Gastrocnemius medialis (tissue), 4 donors: ENCODE results near the gene INTS11.

Experiments
- POLR2A ChIP-seq, 2 donors: fragments of 450-650 bp; IDR thresholded peaks; one replicate each; pipeline ENCODE4 v1.6.1; 2017; ENCODE audit warnings: antibody characterized with exemption in 2 of 2, mild to moderate bottlenecking in 2 of 2, moderate library complexity in 2 of 2
- TF ChIP-seq, protein P1 (sequence below), 5 experiments: fragments of 450-650 bp in 3 of 5; fragments of 200-600 bp in 2 of 5; sonication (generic) in 2 of 5; IDR thresholded peaks in 4 of 5; conservative IDR thresholded peaks in 1 of 5; 1 replicate in 4 of 5; 2 replicates in 1 of 5; pipeline ENCODE4 v1.5.1; 2016 to 2019; ENCODE audit warnings: antibody characterized with exemption in 5 of 5, mild to moderate bottlenecking in 3 of 5, moderate library complexity in 3 of 5

DNA sequence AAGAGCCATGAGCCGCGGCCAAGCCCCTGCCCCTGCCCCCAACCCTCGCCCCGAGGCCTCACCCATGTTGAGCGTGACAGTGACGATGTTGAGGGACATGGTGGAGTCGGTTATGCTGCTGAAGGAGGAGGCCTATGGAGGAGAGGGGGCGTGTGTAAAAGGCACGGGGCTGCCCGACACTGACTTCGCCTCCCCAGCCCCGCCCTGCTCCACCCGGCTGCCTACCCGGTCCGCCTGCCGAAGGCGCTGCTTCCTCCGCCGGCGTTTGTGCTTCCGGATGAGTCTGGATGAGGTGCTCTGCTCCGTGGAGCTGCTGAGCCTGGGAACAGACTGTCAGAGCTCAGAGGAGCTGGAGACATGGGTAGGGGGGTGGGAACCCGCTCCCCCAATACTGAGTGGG, 15.7 kb upstream of the INTS11 start:
- TF ChIP-seq, protein P1, sequence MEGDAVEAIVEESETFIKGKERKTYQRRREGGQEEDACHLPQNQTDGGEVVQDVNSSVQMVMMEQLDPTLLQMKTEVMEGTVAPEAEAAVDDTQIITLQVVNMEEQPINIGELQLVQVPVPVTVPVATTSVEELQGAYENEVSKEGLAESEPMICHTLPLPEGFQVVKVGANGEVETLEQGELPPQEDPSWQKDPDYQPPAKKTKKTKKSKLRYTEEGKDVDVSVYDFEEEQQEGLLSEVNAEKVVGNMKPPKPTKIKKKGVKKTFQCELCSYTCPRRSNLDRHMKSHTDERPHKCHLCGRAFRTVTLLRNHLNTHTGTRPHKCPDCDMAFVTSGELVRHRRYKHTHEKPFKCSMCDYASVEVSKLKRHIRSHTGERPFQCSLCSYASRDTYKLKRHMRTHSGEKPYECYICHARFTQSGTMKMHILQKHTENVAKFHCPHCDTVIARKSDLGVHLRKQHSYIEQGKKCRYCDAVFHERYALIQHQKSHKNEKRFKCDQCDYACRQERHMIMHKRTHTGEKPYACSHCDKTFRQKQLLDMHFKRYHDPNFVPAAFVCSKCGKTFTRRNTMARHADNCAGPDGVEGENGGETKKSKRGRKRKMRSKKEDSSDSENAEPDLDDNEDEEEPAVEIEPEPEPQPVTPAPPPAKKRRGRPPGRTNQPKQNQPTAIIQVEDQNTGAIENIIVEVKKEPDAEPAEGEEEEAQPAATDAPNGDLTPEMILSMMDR (IDR thresholded peaks at IDR 0.05 in 4 of 5, conservative IDR thresholded peaks at IDR 0.05 in 1 of 5), result no peak
- TF ChIP-seq POLR2A (IDR thresholded peaks at IDR 0.05), result no peak
